Measurements from ENCODE around the gene FBXW7. TPM values are rescaled to one million over a fixed set of nuclear protein-coding genes. Genes with fewer than 3 reads are reported as not detected.

FBXW7 gene, protein sequence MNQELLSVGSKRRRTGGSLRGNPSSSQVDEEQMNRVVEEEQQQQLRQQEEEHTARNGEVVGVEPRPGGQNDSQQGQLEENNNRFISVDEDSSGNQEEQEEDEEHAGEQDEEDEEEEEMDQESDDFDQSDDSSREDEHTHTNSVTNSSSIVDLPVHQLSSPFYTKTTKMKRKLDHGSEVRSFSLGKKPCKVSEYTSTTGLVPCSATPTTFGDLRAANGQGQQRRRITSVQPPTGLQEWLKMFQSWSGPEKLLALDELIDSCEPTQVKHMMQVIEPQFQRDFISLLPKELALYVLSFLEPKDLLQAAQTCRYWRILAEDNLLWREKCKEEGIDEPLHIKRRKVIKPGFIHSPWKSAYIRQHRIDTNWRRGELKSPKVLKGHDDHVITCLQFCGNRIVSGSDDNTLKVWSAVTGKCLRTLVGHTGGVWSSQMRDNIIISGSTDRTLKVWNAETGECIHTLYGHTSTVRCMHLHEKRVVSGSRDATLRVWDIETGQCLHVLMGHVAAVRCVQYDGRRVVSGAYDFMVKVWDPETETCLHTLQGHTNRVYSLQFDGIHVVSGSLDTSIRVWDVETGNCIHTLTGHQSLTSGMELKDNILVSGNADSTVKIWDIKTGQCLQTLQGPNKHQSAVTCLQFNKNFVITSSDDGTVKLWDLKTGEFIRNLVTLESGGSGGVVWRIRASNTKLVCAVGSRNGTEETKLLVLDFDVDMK
- 10 to 100 TPM; 41.6 to 52.2 (median 49.1) TPM for total RNA-seq
- polyA plus RNA-seq: 14.8 TPM
- long read RNA-seq, donor 1, full-length matches to known transcripts: 32 of 44 reads
- long read RNA-seq, donor 1, partial matches to known transcripts: 2 of 44 reads
- long read RNA-seq, donor 1, other reads (novel, unspliced or antisense): 10 of 44 reads
- long read RNA-seq, donor 2, full-length matches to known transcripts: 20 of 22 reads
- long read RNA-seq, donor 2, partial matches to known transcripts: 0 of 22 reads
- long read RNA-seq, donor 2, other reads (novel, unspliced or antisense): 2 of 22 reads
- long read RNA-seq, donor 3, full-length matches to known transcripts: 76 of 96 reads
- long read RNA-seq, donor 3, partial matches to known transcripts: 5 of 96 reads
- long read RNA-seq, donor 3, other reads (novel, unspliced or antisense): 15 of 96 reads
- long read RNA-seq, donor 4, full-length matches to known transcripts: 24 of 30 reads
- long read RNA-seq, donor 4, partial matches to known transcripts: 1 of 30 reads
- long read RNA-seq, donor 4, other reads (novel, unspliced or antisense): 5 of 30 reads

DNA sequence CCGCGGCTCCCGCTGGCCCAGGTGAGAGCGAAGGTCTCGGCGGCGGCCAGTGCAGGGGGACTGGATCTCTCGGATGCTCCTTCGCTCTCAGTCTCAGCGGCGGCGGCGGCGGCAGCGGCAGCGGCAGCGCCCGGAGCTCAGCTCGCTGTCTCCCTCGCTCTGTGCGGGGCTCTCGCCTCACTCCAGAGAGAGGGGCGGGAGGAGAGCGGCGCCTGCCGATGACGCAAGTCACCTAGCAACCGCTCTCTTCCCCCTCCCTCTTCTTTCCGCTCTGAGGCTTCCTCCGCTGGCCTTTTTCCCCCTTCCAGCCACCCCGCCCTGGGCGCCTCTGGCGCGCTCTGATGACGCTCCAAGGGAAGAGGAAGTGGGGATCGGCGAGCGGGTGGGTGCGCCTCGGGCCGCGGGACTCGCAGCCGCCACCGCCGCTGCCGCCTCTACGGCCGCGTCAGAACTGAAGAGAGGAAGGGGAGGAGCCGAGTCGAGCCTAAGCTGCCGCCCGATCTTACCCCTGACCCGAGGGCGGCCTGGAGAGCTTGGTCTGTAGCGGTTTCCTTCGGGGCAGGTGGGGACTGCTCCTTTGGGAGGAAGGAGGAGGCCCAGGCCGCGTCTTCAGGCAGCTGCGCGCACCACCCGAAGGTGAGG is at the start of gene FBXW7:
Gene FBXW7 (minus strand): TSS at position 190 of the 642 bp plus-strand sequence. CDS start 124,289 bp downstream, outside the sequence.
- intact Hi-C loops (cut with DNase I): no loop called here
- WGBS: under 1% methylated on average over 63 of the region's 63 CpGs
- Histone ChIP-seq H3K4me3 (ENCODE audit: low read length) (peak within 1 kb of the TSS; percentile 98), H3K9me3 (ENCODE audit: control insufficient read depth, low read length) (no peaks in the 10 kb centered on the region), H3K27me3 (ENCODE audit: control insufficient read depth, insufficient read depth) (no peaks in the 10 kb centered on the region), H3K27ac (ENCODE audit: low read length) (peak within 1 kb of the TSS; percentile 91), H3K4me1 (ENCODE audit: control insufficient read depth, insufficient read depth, low read length) (no peaks in the 10 kb centered on the region)
- ATAC-seq: peak; percentile 97 to 98
- DNase-seq: peak; percentile 99 to 100 (median 99)

DNA sequence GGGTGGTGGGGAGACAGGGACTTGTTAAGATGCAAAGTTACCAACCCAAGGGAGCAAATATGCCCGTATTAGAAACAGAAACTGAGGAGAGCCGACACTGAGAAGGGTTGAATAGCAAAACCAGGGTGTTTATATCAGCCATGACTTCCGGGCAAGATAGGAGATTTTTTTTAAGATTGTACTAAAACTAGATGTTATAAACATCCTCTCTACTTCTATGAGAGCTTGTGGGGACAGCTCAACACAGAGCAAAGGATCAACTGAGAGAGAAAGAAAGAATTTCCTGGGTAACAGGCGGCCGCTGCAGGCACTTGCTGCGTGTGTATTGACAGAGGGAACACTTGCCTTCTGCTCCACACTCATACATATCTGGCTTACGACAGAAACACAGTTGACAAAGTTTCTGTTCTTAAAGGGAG is 49.1 kb upstream of the FBXW7 start:
- ATAC-seq (no peak), DNase-seq (no peak)
- no peaks in the 10 kb centered on the region for H3K4me1 ChIP-seq (ENCODE audit: control insufficient read depth, insufficient read depth, low read length)
- no peak overlapping the region for H3K27ac ChIP-seq (ENCODE audit: low read length)
- intact Hi-C loops (cut with DNase I): no loop called here
- H3K27me3 ChIP-seq (ENCODE audit: control insufficient read depth, insufficient read depth): no peaks in the 10 kb centered on the region
- WGBS: 60% methylated on average over 7 of the region's 7 CpGs
- H3K4me3 ChIP-seq (ENCODE audit: low read length): no peak overlapping the region
- H3K9me3 ChIP-seq (ENCODE audit: control insufficient read depth, low read length): no peaks in the 10 kb centered on the region

DNA sequence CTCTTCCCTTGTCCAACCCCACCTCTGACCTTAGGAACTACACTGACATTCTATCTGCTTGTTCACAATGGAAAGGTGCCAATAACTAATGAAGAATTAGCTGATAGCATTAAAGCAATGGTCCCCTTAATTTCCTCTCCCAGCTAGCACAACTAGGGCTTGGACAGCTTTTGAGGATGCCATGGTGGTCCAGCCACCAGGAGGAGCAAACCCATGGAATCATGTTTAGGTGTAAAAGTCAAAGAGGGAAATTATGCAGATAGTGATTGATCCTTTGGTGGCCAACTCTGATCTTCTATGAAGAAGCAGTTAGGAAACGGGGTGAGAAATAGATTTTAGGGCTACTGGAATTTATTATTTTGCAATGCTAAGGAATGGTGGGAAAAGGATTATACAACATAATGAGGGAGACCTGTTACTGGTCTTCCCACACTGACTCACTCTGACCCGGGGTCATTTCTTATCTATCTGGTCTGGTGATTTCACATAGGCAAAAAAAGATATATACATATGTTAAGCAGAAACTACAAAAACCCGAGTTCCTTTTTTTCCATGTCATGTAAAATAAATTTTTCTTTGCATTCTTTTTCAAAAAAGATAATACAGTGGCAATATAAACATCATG is 45.8 kb upstream of the FBXW7 start:
- DNase-seq: no peak
- Histone ChIP-seq H3K9me3 (ENCODE audit: control insufficient read depth, low read length) (no peaks in the 10 kb centered on the region), H3K4me1 (ENCODE audit: control insufficient read depth, insufficient read depth, low read length) (no peaks in the 10 kb centered on the region), H3K27me3 (ENCODE audit: control insufficient read depth, insufficient read depth) (no peaks in the 10 kb centered on the region), H3K27ac (ENCODE audit: low read length) (no peak overlapping the region), H3K4me3 (ENCODE audit: low read length) (no peak overlapping the region)
- no peak for ATAC-seq
- intact Hi-C loops (cut with DNase I): no loop called here
- WGBS: 74% methylated on average over 3 of the region's 3 CpGs

DNA sequence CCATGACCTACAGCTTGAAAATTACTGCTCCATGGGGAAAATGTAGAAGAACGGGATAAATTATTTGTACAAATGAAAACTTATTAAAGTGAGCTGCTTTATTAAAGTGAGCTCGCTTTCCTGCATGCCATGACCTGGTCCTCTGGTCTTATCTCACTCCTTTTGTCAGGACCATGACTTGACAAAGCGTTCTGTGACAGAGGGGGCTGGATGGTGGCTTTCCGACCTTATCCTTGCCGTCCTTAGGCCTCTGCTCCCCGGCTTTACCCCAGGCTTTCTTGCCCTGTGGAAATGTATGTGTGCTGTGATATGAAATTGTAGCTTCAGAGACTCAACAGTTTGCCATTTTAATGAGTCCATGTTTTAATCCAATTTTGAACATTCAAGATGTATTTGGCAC is 44.0 kb upstream of the FBXW7 start:
- no peak overlapping the region for H3K4me3 ChIP-seq (ENCODE audit: low read length)
- DNase-seq (no peak), ATAC-seq (no peak)
- H3K27me3 ChIP-seq (ENCODE audit: control insufficient read depth, insufficient read depth): no peaks in the 10 kb centered on the region
- H3K4me1 ChIP-seq (ENCODE audit: control insufficient read depth, insufficient read depth, low read length): no peaks in the 10 kb centered on the region
- intact Hi-C loops (cut with DNase I): no loop called here
- no peaks in the 10 kb centered on the region for H3K9me3 ChIP-seq (ENCODE audit: control insufficient read depth, low read length)
- 82% methylated on average over 6 of the region's 6 CpGs for WGBS
- no peak overlapping the region for H3K27ac ChIP-seq (ENCODE audit: low read length)

DNA sequence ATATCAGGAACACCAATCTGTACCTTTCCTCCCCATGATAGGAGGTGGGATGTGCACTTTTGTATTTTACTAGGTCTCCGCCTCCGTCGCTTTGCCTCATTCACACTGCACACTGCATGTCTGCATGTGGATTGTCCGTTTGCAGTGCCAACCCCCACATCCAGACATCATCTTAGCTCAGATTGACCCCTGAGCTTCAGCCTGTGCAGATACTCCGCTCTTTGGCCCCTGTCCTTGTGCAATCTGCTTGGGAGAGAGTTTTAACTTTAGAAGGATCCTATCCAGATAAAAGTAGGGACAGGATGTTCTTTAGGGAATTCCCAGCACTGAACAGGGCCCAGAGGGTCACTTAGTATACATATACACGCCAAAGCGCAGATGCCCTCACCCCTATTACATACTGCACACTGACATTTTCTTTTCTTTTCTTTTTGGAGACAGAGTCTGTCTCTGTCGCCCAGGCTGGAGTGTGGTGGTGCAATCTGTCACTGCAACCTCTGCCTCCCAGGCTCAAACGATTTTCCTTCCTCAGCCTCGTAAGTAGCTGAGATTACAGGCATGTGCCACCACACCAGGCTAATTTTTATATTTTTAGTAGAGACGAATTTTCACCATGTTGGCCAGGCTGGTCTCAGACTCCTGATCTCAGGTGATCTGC is 43.3 kb upstream of the FBXW7 start:
- ATAC-seq: no peak
- intact Hi-C loops (cut with DNase I): no loop called here
- Histone ChIP-seq H3K9me3 (ENCODE audit: control insufficient read depth, low read length) (no peaks in the 10 kb centered on the region), H3K4me1 (ENCODE audit: control insufficient read depth, insufficient read depth, low read length) (no peaks in the 10 kb centered on the region), H3K27ac (ENCODE audit: low read length) (no peak overlapping the region), H3K27me3 (ENCODE audit: control insufficient read depth, insufficient read depth) (no peaks in the 10 kb centered on the region), H3K4me3 (ENCODE audit: low read length) (no peak overlapping the region)
- 70% methylated on average over 11 of the region's 11 CpGs for WGBS
- DNase-seq: no peak

DNA sequence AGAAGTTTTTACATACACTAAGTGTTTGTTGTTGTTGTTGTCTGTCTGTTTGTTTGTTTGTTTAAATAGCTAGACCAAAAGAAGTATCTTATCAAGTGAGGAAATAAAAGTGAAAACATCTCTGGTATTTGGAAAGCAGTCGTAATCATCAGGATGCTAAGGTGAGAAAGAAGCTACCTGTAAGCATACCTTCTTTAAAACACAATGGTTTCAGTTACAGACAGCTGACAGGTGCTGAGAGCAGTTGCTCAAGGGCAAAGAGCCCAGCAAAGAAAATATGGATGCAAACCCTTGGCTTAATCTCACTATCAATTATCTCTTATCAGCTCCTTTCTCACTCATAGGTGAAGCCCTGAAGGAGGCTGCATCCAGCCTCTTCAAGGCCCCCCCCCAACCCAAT is 42.8 kb upstream of the FBXW7 start:
- Histone ChIP-seq H3K27ac (ENCODE audit: low read length) (no peak overlapping the region), H3K27me3 (ENCODE audit: control insufficient read depth, insufficient read depth) (no peaks in the 10 kb centered on the region), H3K9me3 (ENCODE audit: control insufficient read depth, low read length) (no peaks in the 10 kb centered on the region), H3K4me1 (ENCODE audit: control insufficient read depth, insufficient read depth, low read length) (no peaks in the 10 kb centered on the region), H3K4me3 (ENCODE audit: low read length) (no peak overlapping the region)
- DNase-seq (no peak), ATAC-seq (no peak)
- intact Hi-C loops (cut with DNase I): no loop called here
- 44% methylated on average over 1 of the region's 1 CpG for WGBS

DNA sequence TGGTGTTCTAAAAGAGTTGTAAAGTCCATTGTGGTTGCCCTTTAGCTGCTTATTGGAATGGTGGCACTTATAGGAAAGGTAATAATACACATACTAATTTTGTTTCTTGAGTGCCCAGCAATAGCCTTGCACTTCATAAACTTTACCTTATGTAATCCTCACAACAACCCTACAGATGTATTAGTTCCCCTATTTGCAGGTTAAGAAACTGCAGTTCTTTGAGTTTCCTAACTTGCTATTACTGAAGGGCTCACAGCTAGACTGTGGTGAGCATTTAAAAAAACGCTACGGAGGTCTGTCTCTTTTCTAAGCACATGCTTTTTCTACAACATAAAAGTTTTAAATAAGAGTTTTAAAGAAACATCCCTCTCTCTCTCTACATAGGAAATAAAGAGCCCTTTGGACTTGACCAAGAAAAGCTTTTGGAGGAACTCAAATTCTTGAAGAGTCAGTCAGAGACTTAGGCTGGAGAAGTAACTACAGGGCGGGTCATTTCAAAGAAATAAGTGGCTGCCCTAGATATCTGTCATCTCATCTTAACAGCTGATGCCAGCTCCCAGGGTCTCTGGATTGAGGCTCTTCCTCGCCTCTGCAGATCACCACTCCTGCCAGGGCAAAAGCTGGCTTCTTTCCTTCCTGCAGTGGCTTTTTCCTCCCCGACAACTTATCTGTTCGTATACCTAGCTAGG is 42.0 kb upstream of the FBXW7 start:
- ATAC-seq (no peak), DNase-seq (no peak)
- intact Hi-C loops (cut with DNase I): no loop called here
- H3K9me3 ChIP-seq (ENCODE audit: control insufficient read depth, low read length): no peaks in the 10 kb centered on the region
- 44% methylated on average over 6 of the region's 6 CpGs for WGBS
- no peak overlapping the region for H3K4me3 ChIP-seq (ENCODE audit: low read length)
- H3K27ac ChIP-seq (ENCODE audit: low read length): no peak overlapping the region
- H3K27me3 ChIP-seq (ENCODE audit: control insufficient read depth, insufficient read depth): no peaks in the 10 kb centered on the region
- no peaks in the 10 kb centered on the region for H3K4me1 ChIP-seq (ENCODE audit: control insufficient read depth, insufficient read depth, low read length)

DNA sequence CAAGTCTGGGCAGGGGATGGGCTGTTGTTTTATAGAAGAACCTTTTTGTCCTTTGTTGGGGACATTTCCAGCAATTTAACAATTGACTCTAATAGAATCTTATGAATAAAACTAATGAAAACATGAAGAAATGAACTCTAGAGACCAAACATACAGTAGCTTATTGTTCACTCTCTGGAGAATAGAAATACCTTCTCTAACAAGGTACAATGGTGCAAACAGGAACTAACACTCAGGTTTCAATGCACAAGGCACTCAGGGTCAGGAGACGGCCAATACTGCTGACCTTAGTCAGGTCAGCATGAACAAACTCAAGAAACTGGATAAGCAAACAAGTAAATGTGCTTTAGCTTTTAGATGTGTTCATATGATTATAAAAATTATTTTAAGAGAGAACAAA is 39.6 kb upstream of the FBXW7 start:
- H3K27me3 ChIP-seq (ENCODE audit: control insufficient read depth, insufficient read depth): no peaks in the 10 kb centered on the region
- no peak overlapping the region for H3K27ac ChIP-seq (ENCODE audit: low read length)
- no peak overlapping the region for H3K4me3 ChIP-seq (ENCODE audit: low read length)
- 72% methylated on average over 1 of the region's 1 CpG for WGBS
- ATAC-seq: no peak
- no peak for DNase-seq
- intact Hi-C loops (cut with DNase I): no loop called here
- no peaks in the 10 kb centered on the region for H3K4me1 ChIP-seq (ENCODE audit: control insufficient read depth, insufficient read depth, low read length)
- no peaks in the 10 kb centered on the region for H3K9me3 ChIP-seq (ENCODE audit: control insufficient read depth, low read length)

DNA sequence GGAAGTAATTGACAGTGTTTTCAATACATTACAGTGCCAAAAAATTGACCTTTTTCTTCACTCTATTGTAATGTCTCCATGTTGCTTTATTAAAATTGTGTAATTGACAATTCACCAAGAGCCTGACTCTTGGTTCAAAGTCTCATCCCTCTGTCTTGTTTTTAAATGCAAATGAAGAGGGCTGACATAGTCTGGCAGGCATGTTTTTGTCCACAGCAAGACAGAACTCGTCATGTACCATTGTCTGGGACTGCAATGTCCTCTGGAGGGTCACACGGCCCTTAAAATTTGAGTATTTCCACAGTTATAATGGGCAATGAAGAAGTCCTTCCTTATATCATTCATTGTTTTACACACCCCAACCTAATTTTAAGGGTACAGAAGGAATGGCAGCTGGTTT is 38.0 kb upstream of the FBXW7 start:
- 90% methylated on average over 2 of the region's 2 CpGs for WGBS
- H3K4me3 ChIP-seq (ENCODE audit: low read length): no peak overlapping the region

More for the DNA sequence above, 38.0 kb upstream of the FBXW7 start:
- Histone ChIP-seq H3K27ac (ENCODE audit: low read length) (no peak overlapping the region), H3K4me1 (ENCODE audit: control insufficient read depth, insufficient read depth, low read length) (no peaks in the 10 kb centered on the region), H3K27me3 (ENCODE audit: control insufficient read depth, insufficient read depth) (no peaks in the 10 kb centered on the region), H3K9me3 (ENCODE audit: control insufficient read depth, low read length) (no peaks in the 10 kb centered on the region)
- DNase-seq (no peak), ATAC-seq (no peak)
- intact Hi-C loops (cut with DNase I): no loop called here
